ENCODE data around the gene CCDC34.
"Not testable (repeated sequence)": the region's sequence is repeated elsewhere in the genome, so short reads cannot be mapped to it uniquely, and the experiment has no call there.

- not testable (repeated sequence) for TF ChIP-seq POLR2AphosphoS5 (IDR thresholded peaks at IDR 0.05); CTCF (IDR thresholded peaks at IDR 0.05; ENCODE audit: poor library complexity, severe bottlenecking); EZH2 (IDR thresholded peaks at IDR 0.05; ENCODE audit: borderline replicate concordance, insufficient read depth, low read length, poor library complexity, severe bottlenecking); EP300 (conservative IDR thresholded peaks at IDR 0.05; ENCODE audit: poor library complexity, severe bottlenecking)
Measured at GRCh38 chr11:27322196-27322595, 40.8 kb downstream of the CCDC34 start.

All from neural cell (in vitro differentiated cells).